ENCODE results near the gene GPRC5A.
A peak's percentile ranks its signal among the peaks of the same experiment; 100 is the strongest.

GPRC5A gene

DNA sequence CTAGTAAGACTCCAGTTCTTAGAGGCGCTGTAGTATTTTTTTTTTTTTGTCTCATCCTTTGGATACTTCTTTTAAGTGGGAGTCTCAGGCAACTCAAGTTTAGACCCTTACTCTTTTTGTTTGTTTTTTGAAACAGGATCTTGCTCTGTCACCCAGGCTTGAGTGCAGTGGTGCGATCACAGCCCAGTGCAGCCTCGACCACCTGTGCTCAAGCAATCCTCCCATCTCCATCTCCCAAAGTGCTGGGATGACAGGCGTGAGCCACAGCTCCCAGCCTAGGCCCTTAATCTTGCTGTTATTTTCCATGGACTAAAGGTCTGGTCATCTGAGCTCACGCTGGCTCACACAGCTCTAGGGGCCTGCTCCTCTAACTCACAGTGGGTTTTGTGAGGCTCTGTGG is 21.3 kb downstream of the GPRC5A start:
- no peak for DNase-seq

DNA sequence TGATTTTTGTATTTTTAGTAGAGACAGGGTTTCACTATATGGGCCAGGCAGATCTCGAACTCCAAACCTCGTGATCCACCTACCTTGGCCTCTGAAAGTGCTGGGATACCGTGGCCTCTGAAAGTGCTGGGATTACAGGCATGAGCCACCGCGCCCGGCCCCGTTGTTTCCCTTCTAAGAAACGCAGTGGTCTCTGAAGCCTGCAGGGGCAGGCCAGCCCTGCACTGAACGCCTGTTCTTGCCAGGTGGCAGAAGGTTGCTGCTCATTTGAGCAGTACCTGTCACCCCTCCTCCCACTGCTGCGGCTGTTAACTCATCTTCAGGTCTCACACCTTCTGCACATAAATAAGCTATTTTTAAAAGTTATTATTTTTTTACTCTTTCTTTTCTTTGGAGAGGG is 24.3 kb downstream of the GPRC5A start:
- no peak for DNase-seq

GRCh38 chr12:12916135-12916944 is 25.0 kb downstream of the GPRC5A start:
- peak; percentile 78 for DNase-seq

DNA sequence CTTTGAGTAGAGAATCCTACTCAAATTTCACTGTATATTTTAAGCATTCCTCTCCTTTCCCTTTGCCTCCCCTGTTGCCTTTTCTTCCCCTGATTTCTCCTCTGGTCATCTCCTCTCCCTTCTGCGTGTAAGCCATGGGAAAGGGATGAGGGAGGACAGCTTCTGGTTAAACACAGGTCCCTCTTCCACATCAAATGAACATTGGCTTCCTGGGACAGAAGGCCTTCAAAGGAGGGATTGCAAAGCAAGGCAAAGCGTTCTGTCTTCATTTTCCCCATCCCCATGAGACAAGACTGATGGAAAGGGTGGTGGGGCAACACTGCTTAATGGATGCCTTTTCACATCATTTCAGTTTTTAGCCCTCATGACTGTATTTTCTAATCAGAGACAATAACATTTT is 26.2 kb downstream of the GPRC5A start:
- DNase-seq = no peak

GRCh38 chr12:12918781-12919389 is 27.5 kb downstream of the GPRC5A start:
- DNase-seq = no peak

DNA sequence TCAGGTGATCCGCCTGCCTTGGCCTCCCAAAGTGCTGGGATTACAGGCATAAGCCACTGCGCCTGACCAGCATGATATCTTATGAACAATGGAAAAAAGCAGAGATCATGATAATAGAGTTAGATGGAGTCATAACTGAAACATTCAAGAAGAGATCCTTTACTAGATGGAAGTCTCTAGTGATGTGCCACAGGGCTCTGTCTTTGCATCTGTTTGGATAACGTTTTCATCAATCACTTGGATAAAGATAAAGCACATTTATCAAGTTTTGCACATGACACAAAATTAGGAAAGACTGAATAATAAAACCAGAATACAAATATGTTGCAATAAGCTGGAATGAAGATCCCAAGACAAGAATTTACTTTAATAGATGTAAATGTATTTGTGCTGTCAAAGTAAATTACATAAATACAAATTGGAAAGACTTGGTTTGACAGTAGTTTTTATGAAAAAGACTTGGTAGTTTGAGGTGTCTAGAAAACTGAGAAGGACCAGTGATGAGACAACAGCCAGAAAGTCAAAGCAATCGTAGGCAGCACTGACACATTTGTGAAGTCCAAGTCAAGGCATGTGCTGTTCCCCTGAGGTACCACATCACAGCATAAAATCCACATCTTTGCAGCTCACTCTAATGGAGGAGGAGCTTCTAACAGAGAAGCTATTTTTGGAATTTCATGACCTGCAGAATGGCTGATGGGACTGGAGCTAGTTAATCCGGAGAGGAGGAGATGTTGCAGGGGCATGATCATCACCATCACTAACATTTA is 28.5 kb downstream of the GPRC5A start:
- DNase-seq = no peak

DNA sequence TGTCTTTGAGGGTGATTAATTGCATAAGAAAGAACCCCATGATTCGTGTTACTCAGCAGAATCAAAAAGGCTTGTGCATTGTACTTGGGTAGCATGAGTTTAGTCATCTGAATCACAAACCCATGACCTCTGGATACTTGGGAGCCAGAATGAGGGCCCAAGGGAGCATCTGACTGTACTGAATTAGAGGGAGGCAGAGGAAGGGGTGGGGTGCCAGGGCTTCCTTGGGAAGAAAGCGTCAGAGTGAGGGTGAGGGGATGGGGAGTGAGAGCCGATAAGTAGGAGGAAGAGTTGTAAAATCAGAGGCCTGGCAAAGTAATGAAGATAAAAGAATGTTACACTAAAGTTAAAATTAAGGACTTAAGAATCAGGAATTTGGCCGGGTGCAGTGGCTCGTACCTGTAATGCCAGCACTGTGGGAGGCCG is 30.8 kb downstream of the GPRC5A start:
- DNase-seq = peak; percentile 53

DNA sequence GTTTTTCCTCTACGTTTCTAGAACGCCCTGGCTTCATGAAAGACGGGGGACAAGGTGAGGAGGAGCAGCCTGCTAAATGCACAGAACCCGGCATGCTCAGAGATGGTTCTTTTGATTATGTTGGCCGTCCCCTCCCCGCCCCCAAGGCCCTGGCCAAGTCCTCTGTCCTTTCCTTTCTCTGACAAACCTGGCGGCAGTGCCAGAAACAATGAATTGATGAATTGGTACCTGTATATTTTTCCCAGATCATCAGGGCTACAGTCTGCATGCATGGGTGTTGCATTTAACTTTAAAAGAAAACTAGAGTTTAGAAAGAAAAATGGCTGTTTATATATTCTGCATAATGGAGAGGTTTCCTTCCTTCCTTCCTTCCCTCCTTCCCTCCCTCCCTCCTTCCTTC is 31.6 kb downstream of the GPRC5A start:
- DNase-seq = no peak

DNA sequence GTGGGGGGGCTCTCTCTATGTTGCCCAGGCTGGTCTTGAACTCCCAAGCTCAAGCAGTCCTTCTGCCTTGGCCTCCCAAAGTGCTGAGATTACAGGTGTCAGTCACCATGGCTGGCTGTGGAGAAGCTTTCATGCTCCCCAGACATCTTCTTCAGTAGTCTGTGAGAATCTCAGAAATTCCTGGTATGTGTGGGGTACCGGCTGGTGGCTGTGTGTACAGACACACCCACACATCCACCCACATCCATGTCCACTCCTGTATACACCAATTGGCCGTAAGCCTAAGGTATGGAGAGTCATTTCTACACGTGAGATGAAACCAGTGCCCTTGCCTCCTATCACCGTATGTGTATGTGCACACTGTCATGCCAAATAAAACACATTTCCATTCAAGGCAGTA is 32.8 kb downstream of the GPRC5A start:
- DNase-seq = no peak

DNA sequence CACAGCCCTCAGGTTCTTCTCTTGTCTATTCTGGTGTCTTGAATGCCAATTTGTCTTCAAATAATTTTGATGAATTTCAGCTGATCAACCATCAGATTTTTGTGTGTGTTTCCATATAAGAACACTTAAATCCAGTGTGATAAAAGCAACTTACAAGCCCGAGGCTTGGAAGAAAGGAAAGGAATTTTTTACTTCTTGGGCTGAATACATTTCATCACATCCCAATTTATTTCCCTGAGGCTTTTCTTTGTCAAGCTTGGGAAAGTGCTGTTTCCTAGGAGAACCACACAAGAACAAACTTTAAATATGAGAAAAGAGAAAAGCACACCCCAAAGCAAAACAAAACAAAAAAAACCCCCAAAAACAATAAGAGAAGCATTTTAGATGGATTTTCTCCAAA is 34.0 kb downstream of the GPRC5A start:
- DNase-seq = no peak

DNA sequence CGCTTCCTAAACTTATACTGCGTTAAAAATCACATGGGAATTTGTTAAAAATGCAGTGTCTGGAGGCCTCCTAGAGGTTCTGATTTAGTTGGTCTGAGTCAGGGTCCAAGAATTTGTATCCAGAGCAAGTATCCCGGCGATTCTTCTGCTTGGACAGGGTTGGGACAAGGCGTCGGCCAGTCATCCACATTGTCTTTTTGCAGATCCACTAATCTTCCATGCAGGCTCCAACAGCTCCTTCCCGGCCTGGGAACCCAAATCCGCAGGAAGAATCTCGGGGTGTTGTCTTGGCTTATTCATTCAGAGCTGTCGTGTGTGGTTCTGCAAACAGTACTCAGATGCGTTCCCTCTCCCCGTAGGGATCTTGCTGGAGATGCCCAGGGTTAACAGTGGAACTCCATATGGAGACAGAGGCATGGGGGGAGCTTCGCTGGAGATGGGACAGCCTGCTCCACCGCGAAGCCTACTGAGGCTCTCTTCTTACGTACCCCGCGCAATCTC is 35.3 kb downstream of the GPRC5A start:
- peak; percentile 69 for DNase-seq

DNA sequence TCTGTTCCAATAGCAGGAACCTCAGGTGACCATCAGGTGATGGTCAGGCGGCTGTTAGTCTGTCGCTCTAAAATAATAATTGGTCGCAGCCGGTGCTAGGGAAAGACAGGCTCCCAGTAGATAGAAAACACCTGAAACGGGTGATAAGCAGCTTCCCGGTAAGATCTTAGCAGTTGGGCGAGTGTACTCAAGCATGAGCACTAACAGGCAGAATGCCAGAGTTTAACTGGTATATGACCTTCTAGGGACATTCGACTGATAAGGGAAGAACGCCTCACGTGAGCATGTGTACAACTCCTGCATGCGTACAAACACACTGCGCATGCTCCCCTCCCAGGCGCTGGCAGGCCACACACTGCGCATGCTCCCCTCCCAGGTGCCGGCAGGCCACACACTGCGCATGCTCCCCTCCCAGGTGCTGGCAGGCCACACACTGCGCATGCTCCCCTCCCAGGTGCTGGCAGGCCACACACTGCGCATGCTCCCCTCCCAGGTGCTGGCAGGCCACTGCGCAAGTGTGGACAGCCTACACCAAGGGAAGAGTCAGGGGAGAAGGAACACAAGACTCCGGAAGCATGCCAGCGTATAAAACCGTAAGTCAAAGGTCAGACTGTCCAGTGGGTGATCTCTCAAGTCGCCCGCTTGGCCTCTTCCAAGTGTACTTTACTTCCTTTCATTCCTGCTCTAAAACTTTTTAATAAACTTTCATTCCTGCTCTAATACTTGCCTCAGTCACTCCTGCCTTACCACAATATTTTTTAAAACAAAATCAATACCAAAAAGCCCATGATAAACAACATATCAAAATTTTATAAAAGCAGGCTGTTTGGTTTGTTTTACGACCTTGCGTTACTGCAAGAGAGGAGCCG is 36.1 kb downstream of the GPRC5A start:
- no peak for DNase-seq

DNA sequence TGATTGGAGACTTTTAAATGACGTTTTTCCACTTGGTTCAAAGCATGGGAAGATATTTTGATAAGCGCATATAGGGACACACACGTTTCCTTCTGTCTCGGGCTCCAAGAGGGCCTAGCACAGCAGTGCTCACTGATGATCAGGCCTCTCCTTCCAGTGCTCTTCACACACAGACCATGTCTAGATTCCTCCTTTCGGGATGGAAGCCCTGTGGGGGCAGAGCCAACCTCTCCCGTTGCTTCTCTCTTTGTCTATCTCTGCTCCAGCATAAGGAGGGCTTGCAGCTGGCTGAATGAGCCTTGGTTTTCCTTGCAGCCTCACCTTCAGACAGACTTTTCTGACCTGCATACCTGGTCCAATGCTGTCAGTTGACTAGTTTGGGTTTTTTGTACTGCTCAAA is 38.3 kb downstream of the GPRC5A start:
- DNase-seq = no peak

DNA sequence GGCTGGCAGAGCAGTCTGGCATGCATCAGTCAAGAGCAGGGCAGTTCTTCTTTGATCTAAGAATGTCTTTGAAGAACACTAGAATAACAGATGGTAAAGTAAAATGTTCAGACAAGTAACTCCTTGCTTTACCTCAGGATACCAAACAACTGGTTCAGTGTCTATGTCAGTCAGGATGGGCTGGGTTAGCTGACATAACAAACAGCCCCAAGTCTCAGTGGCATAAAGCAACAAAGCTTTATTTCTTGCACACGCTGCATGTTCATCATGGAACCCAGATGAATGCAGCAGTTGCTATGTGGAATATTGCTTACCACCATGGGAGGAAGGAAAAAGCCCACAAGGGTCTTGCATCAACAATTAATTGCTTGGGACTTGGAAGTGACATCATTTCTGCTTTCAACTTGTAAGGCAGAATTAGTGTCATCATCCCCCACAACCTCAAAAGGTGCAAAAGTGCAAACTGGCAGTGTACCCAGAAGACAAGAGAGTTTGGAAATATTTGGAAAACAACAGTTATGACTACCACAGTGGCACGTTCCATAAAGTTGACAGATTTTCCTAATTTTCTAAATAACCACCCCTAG is 39.4 kb downstream of the GPRC5A start:
- DNase-seq = no peak

GRCh38 chr12:12933742-12934141 is 42.4 kb downstream of the GPRC5A start:
- no peak for DNase-seq

DNA sequence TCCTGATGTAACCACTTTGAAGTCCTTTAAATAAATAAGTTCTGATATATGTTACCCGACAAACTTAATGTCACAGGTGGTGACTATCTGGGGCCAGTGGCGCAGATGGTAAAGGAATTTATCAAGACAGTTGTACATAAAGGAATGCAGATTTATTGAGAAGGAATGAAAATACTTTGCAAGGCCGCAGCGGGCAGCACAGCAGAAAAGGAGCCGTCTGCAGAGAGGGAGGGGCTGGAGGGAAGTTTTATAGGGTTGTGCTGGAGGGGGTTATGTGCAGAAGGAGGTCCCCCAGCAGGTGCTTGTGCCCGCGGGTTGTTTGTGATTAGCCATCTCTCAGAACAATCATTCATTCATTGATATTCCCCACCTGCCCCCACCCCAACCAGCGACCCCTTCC is 43.2 kb downstream of the GPRC5A start:
- DNase-seq = no peak

GRCh38 chr12:12936983-12937491 is 45.7 kb downstream of the GPRC5A start:
- DNase-seq = no peak

DNA sequence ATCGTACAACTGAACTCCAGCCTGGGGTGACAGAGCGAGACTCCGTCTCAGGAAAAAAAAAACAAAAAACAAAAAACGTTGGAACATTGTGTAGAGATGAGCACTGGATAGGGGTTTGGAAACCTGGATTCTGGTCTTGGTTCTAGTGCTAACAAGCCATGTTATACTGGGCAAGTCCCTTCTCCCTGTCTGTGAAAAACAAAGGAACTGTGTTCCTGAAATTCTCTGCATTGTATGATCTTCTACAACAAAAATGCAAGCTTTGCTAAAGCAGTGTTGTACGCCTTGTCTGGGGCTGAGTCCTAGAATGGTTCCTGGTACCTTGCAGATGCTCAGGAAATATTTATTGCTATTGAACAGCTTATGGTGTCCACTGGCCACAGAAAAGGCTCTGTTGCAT is 47.2 kb downstream of the GPRC5A start:
- no peak for DNase-seq

DNA sequence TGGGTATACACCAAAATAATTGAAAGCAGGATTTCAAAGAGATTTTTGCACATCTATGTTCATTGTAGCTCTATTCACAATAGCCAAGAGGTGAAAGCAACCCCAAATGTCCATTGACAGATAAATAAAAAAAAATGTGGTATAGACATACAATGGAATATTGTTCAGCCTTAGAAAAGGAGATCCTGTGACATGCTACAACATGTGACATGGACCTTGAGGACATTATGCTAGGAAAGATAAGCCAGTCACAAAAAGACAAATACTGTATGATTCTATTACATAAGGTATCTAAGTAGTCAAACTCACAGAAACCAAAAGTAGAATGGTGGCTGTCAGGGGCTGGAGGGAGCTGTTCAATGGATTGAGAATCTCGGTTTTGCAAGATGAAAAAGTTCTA is 48.5 kb downstream of the GPRC5A start:
- DNase-seq = no peak

DNA sequence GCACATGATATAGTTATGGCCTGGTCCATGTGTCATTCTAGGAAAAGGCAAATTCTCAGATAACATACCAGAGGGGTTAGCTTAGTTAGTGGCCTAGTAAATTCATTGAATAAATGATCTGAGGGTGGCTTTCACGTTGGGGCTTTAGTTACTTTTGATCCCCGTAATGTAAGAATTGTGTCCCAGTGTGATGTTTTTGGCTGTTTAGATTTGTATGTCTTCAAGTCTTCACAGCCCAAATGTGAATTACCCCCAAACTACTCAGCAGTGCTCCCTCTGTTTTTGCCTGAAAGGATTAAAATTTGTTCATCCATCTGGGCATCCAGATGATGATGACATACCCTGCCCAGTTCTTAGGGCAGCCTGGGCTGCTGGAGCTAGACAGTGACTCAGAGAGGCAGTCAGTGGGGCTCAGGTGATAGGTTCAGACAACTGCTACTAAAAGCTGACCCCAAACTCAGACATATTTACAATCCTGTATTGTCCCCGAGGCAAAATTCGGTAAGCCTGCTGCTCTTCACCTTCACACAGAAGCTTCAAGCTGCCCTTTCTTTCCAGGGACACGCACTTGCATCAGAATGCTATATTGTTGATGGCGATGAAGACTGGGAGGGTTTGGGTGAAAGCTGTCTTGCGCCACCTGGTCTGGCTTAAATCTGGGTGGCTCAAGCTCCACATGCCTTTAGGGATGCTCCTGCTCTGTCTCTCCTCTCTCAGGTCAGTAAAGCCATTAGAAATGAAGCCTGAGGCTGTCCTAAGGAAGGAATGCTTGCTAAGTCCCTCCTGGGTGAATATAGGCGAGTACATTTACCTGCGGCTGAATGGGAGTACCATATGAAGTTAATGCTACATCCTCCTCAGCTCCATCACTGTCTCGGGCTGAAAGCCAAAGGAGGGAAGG is 50.3 kb downstream of the GPRC5A start:
- DNase-seq = peak; percentile 26
